Gastroesophageal sphincter (tissue), 3 donors: ENCODE data around the gene GALR3.

ENCODE experiments used
- CTCF ChIP-seq, 4 experiments: fragments of 200-600 bp in 2 of 4; fragments of 450-650 bp in 2 of 4; sonication (generic) in 1 of 4; IDR thresholded peaks; one replicate each; pipeline ENCODE4 v1.5.1; 2017 to 2019; ENCODE audit warnings: antibody characterized with exemption in 4 of 4, mild to moderate bottlenecking in 2 of 4, moderate library complexity in 2 of 4
- POLR2A ChIP-seq, 2 donors: fragments of 450-650 bp; IDR thresholded peaks; one replicate each; pipeline ENCODE4 v1.6.1; 2017; ENCODE audit warnings: antibody characterized with exemption in 2 of 2, mild to moderate bottlenecking in 2 of 2, moderate library complexity in 1 of 2
- POLR2AphosphoS5 ChIP-seq: sonication (generic); formaldehyde crosslinking; IDR thresholded peaks from one replicate; pipeline ENCODE4 v1.6.1; 2017; ENCODE audit warnings: antibody characterized with exemption

DNA sequence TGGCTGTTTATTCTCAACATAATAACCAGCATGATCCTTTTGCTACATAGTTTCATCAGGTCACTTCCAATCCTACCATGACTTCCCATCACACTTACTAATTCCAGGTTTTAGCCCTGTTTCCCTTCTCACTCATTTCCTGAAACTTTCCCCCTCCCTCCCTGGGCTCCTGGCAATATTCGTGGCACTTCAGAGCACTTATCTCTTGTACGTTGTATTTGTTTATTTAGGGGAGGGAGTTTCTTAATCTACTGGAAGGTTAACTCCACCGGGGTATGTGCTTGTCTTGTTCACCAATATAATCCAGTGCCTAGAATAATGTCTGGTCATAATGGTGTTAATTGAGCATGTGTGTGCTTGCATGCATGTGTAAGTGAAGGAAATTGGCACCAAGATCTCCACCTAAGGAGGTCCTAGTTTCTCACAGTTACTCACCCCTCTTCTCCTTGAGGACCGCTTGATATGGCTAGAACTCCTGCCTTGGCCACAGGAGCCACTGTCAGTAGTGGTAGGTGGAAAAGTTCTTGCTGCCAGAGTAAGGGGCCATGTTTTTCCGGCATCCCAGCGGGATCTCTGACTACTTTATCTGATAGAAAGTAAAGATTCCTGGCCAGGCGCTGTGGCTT lies 37.7 kb downstream of the GALR3 start:
- no peak for TF ChIP-seq POLR2A (IDR thresholded peaks at IDR 0.05)
- TF ChIP-seq CTCF (IDR thresholded peaks at IDR 0.05) = no peak
- no peak for TF ChIP-seq POLR2AphosphoS5
